ENCODE measurements around the gene DACH1.

GRCh38 chr13:71408416-71408815, 458.6 kb downstream of the DACH1 start:
- TF ChIP-seq POLR2AphosphoS5 (IDR thresholded peaks at IDR 0.05; ENCODE audit: low read depth, low read length) (no peak), POLR2A (IDR thresholded peaks at IDR 0.05; ENCODE audit: low read depth, low read length) (no peak), TAF1 (IDR thresholded peaks at IDR 0.05; ENCODE audit: borderline replicate concordance, low read depth, low read length) (no peak)
